GM21367 (cell line): Measurements from ENCODE around the gene HMGCS2.

ENCODE experiments used
- ATAC-seq: cut with Tn5 transposase; IDR thresholded peaks from one replicate; pipeline ENCODE4 v1.9.1; 2021; ENCODE audit not compliant: unreplicated experiment

Gene HMGCS2

DNA sequence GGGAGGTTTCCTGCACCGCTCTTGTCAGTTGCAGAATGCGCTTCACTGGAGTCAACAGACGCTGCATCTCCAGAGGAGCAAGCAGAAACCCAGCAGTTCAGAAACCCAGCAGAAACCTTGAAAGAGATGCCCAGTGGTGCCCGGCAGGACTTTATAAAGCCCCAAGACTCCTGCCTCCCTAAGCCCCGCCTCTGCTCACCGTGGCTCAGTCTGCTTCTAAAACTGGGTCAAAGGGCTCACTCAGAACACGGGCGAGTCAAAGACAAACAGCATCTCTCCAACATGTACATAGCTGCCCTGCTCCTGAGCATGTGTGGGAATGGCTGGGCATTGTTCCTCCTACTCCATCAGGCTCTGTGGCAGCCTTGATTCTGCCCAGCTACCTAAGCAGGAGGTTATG is at the start of gene HMGCS2:
Gene HMGCS2 (minus strand): TSS at position 128 of the 400 bp plus-strand sequence. CDS start 61 bp downstream, at position 67.
- no peak for ATAC-seq

DNA sequence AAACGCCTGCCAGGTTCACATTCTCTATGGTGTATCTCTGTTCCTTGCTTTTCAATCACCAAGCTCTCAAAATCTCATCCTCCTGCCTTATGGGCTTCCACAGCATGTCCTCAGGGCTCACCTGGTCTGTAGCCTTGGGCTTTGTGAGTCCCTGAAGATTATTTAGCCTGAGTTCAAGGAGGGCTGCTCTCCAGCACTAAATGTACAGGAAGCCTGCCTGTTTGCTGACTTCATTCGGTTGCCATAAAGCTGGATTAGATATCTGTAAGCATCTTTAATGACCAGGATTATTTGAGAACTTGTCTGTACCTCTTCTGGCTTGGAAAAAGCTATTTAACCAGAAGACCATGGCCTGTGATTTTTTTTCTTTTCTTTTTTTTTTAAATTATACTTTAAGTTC is 49.5 kb upstream of the HMGCS2 start:
- ATAC-seq = no peak

DNA sequence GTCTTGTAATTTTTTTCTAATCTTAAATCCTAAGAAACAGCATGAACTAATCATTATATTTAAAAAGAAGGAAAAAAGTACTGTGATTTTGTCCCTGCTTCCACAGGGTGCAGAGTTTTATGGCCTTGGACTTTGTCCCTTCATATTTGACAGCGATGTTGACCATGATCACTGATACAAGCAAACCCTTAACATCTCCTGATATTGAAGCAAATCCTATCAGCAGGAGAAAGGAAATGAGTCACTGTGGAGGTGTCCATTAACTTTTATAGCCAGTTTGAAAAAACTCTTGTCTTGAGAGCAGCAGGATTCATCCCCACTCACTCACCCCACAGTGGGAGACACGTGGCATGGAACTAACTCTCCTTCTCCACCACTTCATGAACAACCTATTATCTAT is 47.7 kb upstream of the HMGCS2 start:
- ATAC-seq = no peak

DNA sequence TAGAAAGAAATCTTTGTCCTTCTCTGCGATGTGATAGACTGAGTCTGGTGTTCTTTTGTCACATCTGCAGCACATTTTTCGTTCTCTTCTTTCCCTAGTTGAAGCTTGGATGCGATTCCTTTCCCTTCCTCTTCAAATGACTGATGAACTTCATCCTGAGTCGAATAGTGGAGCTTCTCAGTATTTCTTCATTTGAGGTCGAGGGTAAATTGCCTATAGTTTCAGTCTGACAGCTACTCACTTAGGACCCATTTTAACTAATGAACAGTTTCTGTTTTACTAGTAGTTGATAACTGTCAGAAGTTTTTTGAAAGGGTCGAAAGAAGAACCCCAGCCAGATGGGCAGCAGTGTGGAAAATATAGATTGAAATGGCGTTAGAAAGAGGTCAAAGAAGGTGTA is 47.2 kb upstream of the HMGCS2 start:
- no peak for ATAC-seq

DNA sequence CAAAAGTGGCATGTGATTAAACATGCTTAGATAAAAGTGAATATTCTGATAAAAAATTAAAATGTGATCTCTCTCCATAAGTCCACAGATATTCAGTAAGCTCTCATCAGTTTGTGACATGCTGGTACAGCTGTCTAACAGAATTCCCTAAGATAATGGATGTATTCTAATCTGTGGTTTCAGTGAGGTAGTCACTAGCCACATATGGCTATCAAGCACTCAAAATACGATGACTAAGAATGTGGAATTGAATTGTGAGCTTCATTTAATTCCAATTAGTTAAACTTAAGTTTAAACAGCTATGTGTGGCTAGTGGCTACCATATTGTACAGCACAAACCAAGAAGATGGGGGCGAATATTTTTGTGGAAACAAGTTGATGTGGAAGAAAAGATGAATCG is 46.7 kb upstream of the HMGCS2 start:
- ATAC-seq = no peak

DNA sequence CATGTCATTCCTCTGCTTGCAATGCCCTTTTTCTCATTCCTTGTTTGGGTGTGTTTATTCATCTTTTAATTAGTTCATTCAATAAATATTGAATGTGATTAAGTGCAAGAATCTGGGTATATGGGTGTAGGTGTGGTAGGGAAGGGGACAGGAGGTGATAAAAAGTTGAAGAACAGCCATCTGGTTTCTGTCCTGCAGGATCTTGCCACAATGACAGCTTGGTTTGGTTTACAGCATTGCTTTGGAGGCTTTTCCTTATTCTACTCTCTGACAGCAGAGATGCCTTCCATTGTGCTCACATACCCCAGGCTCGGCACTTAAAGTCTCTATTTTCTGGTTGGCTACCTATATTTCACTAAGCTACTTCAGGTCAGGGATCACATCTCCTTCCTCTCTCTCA is 45.6 kb upstream of the HMGCS2 start:
- no peak for ATAC-seq

DNA sequence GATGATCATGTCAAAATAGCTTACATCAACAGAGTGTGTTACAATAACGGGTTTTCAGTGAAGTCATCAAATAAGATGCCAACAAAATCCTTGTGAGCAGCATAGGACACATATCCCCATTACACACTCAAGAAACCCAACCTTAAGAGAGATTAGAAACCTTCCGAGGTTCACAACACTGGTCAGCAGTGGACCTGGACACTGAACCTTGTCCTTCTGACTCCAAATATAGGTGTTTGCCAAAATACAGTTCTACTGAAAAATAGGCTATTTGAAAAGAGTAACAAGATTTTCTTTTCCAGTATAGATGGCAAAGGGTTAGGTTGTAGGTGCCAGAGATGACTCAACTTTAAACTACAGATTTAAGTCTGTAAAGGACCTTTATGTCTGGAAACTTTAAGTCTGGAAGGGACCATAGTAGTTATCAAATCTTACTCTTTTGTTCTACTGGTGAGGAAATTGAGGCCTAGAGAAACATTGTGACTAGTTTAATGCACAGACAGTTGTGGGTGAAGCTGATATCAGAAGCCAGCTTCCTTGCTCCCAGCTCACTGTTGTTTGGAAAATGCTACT is 43.4 kb upstream of the HMGCS2 start:
- ATAC-seq = no peak

DNA sequence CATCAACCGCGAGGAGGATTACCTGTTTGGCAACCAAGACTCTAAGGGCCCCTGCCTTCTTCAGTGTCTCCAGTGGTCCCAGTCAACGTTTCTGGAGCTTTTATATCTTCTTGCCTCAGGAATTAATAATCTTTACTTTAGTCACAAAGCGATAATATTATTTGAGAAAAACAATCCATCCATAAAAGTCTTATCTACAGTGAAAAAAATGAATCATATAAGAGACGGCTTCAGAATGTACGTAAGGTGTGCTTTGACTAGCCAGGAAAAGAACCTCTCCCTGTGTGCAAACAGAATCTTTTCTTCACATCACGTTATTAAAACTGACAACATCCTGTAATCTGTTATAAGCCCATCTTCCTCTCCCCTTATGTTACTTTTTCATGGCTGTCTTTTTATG is 42.7 kb upstream of the HMGCS2 start, which contains the start of gene REG4:
Gene REG4 (minus strand): TSS at position 74 of the 400 bp plus-strand sequence. CDS start 2,691 bp downstream, outside the sequence.
- no peak for ATAC-seq

DNA sequence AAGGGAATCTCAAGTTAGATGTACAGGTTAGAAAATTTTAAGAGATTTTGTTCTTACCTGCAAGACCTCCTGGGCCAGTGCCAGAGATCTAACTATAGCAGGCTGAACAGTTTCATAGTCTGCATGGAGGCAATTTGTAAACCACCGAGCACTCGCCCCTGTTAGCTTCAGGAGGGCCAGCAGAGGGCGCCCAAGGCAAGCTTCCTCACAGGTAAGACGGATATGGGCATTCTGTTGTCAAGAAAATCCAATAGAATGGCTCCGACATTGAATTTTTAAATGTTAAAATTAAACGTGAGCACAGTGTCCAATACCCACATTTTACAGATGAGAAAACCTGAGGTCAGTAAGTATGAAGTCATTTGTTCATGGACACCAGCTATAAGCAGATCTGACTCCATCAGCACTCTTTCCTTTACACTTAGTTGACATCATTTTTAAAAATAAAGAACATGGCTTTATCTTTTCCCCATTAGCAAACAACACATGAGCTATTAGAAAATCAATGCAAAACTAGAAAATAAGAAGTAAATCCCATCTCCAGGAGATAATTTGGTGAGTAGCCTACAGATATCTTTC is 40.4 kb upstream of the HMGCS2 start:
- peak; percentile 65 for ATAC-seq

DNA sequence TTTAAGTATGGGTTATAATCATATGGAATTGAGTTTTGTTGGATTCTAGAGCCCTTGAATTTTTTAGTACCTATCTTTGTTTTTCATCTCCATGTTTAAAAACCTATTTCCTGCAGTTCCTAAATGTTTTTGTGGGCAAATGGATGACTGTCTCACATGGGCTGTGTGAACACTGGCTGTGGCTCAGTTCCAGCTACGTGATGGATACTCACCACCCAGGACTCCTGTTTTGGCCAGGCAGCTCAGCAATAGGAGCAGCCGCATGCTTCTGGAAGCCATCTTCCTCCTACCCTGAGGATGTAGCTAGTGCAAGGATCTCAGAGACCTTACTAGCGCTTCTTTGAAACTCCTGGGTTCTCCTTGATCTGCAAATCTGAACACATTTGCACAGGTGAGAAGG is 39.8 kb upstream of the HMGCS2 start:
- no peak for ATAC-seq

DNA sequence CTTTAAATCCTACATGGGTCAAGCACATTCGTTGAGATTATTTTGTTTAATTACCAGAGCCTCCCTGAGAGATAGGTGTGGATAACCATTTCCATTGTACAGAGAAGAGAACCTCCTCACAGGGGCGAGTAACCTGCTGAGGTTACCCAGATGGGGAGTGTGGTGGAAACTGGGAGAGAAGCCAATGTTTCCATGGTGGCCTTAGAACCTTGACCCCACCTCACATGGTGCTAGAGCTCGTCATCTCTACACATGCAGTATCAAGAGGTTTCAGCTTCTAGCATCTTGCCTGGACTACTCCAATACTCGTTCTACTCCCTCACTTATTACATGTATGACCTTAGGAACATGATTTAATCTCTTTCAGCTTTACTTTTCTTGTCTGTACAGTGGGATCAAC is 37.8 kb upstream of the HMGCS2 start:
- ATAC-seq = no peak

DNA sequence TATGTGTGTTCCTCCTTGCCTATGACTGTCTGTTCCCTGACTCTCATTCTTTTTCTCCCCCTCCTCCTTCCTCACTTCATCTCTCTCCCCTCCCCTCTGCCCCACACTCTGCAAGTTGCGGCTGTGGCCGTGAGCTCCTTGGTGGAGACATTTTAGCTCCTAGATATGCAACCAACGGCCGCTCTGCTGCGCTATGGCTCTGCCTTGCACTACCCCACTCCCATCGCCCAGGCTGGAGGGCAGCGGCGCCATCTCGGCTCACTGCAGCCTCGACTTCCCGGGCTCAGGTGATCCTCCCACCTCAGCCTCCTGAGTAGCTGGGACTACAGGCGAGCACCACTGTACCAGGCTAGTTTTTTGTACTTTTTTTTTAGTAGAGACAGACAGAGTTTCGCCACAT is 37.0 kb upstream of the HMGCS2 start:
- ATAC-seq = no peak

DNA sequence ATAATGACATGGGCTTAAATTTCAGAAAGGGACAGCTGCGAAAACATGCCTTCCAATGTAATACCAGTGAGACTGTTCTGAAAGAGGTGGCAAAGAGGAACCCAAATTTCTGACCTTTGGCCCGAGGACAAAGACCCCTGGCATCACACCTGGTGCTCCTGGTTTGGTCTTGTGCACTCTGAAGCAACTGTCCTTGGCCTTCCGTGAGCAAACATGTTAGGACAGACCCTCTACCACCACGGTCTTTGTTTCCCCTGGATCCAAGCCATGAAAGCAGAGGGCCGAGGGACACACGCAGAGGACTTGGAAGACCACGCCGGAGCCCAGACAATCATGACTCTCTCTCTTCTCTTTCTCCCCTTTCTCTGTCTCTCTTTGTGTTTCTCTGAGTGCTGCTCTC is 36.5 kb upstream of the HMGCS2 start:
- no peak for ATAC-seq

DNA sequence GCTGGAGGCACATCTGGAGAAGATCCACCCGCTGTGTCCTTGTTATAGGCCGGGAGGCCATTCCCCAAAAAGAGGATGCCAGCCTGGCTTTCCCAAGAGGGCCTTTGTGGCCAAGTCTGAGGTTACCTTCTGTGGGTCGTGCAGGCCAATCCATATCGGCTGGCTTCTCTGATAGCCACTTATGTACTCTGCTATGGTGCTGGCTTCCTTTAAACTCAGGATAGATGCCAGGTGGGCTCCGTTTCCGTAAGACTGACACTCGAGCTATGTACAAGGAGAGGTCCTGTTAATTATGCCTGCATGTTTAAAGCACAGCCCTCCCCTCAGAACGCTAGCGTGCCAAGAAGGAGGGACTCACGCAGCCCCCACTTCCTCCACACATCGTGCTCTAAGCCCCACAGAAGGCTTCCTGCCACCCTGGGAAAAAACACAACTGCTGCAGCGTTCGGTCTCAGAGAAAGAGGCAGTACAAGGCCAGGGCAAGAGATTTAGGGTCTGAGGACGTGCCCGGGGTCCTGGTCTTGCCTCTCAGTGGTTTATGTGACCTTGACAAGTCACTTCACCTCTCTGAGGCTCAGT is 31.0 kb upstream of the HMGCS2 start:
- ATAC-seq = no peak

DNA sequence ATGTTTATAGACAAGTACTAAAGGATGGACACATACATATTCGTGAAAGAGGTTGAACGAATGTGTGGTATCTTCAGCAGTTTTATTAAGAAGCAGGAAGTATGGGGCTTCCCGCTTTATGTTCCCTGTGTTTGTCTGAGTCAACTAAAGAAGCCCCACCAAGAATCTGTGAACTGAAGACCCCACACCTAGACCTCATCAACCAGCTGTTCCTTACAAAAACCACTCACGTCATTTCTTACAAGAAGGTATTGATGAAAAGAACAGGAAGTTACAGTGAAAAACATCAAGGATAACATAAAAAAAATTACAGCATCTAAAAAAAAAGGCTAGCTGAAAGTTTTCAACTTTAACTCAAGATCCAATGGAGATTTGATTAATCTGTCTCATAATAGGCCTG is 30.3 kb upstream of the HMGCS2 start:
- no peak for ATAC-seq

DNA sequence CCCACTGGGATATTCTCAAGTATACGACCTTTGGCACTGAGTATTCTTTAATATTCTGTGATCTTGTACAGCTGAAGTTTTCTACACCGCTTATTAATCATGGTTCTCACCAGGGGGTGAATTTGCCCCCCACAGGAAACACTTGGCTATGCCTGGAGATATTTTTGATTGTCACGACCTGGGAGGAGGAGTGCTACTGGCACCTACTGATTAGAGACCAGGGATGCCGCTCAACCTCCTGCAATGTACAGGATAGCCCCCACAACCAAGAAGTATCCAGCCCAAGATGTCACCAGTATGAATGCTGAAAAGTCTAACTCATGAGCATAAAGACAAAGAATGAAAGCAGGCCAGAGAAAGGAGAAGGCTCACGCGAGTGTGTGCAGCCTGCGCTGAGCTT is 28.9 kb upstream of the HMGCS2 start:
- ATAC-seq = no peak

DNA sequence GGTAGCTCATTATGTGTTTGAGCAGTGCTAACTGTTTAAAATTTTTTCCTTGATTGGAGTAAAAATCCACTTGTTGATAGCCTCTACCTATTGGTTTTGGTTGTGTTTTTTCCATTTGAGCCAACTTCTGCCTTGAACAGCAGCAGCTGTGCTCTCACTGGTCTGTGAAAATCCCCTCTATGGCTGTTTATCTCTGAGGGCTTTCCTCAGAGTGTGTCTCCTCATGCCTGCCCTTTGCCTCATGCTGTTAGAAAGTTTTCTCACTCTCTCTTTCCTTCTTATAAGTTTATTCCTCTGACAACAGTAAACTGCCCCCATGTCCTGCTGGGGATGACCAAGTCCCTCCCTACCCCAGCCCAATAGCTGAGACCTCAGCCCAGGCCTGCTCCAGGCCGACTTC is 28.5 kb upstream of the HMGCS2 start:
- ATAC-seq = no peak

DNA sequence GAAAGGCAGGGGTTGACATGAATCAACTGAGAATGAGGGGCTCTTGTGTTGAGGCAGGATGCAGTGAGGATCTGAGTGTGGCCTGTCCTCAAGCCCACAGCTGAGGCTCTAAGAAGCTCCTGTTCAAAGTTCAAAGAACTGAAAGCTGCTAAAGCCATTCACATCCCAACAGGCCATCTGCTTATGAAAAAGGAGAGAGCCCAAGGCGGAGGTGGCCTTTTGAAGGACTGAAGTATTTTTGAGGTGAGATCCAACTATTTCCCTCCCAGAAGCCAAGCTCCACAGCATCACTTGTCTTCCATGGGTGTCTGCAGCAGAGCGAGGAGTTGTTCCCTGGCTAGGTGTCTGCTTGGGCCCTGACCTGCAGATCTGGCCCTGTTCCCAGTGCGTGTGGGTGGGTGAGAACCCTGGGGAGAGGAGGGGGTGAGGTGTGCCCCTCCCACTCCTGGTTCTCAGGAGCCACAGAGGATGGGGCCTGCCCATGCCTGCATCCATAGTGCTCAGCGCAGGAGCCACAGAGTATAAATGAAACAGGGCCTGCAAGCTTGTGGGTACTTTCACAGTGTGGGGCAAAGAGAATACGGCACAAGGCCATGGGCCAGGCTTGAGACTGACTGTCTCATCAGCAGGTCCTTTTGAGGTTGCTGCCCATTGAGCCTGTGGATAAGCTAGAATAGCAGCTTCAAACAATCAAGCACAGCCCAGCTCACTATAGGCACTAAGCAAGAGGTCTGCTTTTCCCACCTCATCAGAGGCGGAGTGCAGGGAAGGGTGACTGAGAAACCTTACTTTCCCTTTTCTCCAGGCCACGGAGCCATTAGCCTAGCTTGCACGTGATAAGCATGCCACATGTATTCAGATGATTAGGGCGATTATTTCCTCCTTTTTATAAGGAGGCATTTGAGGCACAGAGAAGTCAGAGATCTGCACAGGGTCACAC is 26.8 kb upstream of the HMGCS2 start:
- ATAC-seq = no peak

DNA sequence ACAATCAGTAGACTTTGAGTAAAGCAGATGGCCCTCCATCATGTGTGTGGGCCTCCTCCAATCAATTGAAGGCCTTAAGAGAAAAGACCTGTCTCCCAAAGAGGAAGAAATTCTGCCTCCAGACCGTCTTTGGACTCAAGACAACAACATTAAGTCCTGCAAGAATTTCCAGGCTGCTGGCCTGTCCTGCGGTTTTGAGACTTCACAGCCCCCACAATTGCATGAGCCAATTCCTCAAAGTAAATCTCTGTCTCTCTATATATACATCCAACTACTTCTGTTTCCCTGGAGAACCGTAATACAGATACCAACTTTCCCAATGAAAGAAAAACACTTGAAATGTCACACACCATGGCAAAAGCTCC is 26.2 kb upstream of the HMGCS2 start:
- no peak for ATAC-seq

DNA sequence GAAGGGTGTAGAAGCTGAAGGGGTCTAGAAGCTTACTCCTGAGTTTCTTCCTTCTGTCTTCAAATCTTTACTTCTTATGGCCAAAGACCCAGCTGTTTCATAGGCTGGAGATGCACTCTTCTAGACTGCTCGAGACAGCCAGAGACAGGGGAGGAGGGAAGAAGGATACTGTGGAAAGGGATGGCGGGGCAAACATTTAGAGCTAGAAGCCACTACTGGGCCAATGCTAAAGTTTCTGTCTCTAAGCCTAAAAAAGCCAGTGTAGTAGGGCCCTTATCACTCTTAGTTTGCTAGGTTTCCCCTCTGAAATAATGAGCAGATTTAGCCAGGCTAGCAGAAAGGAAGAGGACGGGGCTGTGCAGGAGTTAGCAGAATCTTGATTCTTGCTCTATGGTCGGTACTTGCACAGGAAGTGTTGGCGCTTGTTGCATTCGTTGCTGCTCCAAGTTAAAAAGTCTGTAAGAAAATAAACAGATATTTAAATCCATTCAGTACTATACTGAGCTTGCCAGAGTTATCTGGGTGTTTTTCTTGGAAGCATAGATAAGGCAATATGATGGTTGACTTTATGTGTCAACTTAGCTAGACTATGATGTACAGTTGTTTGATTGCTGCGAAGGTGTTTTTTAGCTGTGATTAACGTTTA is 25.6 kb upstream of the HMGCS2 start:
- ATAC-seq = no peak

DNA sequence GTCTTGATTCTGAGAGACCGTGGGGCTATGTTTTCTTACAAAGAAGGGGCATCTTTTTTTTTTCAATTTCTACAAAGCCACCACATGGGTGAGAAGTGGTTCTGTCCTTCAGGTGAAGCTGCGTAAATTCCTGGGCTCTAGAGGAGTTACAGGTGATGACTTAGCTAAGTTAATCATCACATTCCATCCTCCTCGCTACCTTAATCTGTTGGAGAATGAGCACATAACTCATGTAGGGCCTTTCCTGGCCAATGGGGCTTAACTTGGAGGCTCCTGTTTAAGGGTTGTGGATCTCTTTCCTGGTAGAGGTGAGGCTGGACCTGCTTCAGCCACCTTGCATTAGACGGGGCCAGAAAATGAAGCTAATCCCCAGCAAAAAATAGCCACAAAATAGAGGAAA is 22.7 kb upstream of the HMGCS2 start:
- ATAC-seq = no peak
